Cerebellar cortex (tissue), 1 donor: ENCODE data around the gene VDAC2.

ENCODE experiments used
- DNase-seq: peaks from one replicate; pipeline ENCODE4 v3.0.0-alpha.2; 2015; ENCODE audit warnings: low spot score

Gene VDAC2

DNA sequence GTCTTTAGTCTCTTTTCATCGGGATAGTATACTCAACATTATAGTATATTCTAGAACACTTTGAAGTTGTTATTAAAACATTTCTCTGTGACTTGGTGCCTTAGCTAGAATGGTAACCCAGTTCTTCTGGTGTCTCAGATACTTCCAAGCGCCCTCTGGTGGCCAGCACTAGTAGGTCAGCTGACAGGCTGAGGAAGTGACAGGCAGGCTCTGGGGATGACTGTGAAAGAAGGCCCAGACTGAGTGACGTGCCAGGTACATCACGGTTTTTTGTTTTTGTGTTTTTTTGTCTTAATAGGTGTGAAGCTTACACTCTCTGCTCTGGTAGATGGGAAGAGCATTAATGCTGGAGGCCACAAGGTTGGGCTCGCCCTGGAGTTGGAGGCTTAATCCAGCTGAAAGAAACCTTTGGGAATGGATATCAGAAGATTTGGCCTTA lies 20.0 kb downstream of the VDAC2 start:
- DNase-seq: peak; percentile 91

DNA sequence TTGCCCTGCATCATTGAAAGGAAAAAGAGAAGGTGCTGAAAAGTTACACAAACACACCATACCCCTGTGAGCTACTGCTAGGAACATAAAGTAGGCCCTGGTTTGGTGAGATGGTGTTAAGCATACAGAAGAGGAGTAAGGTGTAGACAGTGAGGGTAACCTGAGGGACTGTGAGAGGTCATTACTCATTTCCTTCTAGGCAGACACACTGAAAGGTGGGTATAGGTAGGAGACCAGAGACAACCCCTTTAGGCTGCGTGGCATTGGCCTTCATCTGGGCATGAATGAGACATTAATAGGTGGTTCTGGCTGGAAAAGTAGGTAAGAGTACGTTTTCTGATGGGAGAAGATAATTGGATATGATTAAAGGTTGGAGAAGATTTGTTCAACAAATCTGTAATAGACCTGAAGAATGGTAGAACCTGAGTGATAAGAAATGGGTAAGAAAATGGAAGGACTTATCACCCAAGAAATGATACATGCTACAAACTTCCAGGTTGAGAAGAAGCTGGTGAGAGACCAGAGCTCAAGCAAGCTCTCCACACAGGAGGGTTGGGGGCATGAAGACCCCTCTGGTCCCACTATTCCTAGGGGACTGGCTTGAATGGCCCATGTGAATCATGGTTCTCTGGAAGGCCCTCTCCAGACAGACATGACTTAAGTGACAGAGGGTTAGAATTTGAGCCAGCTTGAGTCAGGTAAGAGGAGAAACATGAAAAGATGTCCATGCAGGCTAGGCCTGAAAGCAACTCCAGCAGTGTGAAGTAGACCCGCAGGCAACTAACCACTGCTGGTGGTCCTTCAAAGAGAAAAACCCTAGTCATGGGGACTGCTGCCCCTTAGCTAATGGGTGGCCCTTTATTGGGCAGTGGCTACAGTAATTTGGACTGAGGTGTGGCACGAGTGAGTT lies 21.3 kb downstream of the VDAC2 start:
- DNase-seq: no peak

- peak; percentile 50 for DNase-seq
These were observed 22.9 kb downstream of the VDAC2 start for GRCh38 chr10:75233444-75234016.

DNA sequence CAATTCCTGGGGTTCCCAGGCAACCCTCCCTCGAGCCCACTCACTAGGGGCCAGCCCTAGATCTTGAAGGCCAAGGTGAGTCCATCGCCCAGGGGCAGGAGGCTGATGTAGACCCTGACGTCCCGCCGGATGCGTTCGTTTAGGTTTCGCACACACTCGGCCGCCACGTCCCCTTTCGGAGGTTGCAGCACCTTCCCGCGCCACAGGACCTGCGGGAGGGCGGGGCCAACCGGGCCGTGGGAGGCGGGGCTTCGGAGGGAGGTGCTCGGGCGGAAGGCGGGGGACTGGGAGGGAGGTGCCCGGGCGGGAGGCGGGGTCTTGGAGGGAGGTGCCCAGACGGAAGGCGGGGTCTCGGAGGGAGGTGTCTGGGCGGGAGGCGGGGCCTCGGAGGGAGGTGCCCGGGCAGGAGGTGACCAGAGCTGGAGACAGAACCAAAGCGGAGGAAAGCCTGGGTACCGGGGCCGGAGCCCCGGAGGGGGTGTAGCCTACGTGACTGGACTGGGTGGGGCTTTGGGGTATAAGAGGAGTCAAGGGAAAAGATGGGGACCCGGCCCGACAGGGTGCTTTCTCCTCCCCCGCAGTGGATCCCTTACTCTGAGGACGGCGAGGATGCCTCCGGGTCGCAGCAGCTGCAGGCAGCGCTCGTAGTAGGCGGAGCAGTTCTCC lies 23.6 kb downstream of the VDAC2 start:
- peak; percentile 88 for DNase-seq

- peak; percentile 43 for DNase-seq
These were observed 24.2 kb downstream of the VDAC2 start for GRCh38 chr10:75234683-75235374.

DNA sequence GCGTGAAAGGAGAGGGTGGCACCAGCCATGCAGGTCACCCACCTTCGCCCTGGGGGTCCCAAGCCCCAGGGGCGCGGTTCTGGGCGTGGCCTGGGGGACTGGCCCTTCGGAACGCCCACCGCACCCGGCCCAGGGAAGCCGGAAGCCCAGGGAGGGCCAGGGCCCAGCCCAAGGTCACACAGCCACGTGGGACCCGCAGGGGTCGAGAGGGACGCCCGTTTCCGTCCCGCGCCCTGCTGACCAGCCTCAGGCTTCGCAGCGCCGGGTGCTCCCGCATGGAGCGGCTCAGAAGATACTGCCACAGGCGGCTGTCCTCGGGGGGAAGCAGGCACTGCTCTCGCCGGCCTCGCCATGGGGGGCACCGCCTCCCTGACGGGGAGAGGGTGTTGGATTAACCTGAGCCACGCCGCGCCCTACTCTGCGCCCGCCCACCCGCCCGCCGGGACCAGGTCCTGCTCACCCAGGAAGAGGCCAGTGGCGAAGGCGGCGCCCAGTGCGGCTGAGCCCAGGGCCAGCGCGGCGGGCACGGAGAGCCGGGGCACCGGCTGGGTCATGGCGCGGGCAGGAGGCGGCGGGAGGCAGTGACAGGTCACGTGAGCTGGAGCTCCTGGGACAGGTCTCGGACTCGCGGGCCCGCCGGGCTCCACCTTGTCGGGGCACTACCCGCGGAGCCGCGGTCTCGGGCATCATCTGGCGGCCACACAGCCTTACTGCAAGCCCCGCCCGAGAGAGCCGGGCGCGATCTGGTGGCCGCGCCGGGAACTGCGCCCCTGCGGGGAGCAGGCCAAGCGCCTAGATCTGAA lies 25.0 kb downstream of the VDAC2 start, which contains the start of gene COMTD1:
Gene COMTD1 (minus strand): TSS at position 583 of the 803 bp plus-strand sequence. CDS start 29 bp downstream, at position 554.
- peak; percentile 90 for DNase-seq

DNA sequence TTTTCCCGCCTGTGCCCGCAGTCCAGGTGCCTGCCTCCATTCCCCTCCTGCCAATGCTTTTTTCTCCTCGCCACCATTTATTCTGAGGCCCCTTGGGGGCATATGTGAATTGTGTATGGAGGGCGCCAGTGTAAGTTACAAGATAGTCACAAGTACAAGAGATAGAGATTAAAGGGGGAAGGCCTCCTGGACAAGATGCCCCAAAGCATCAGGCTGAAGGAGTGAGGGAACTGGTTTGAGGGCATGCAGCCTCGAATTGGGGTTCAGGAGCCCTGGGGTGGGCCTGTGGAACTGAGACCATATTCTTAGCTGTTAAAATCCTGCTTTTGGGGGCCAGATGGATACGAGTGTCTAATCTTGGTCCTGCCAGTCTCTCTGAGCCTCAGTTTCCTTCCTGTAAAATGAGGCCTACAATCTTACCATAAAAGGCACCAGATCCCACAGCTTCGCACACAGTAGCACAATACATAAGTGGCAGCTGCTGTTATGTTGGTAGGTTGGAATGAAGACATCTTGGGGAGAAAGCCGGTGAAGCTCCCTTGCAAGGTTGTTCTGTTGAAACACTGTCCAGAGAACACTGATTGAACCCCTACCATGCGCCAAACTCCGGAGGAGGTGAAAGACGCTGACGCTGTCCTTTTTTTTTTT lies 25.7 kb downstream of the VDAC2 start:
- DNase-seq: no peak

DNA sequence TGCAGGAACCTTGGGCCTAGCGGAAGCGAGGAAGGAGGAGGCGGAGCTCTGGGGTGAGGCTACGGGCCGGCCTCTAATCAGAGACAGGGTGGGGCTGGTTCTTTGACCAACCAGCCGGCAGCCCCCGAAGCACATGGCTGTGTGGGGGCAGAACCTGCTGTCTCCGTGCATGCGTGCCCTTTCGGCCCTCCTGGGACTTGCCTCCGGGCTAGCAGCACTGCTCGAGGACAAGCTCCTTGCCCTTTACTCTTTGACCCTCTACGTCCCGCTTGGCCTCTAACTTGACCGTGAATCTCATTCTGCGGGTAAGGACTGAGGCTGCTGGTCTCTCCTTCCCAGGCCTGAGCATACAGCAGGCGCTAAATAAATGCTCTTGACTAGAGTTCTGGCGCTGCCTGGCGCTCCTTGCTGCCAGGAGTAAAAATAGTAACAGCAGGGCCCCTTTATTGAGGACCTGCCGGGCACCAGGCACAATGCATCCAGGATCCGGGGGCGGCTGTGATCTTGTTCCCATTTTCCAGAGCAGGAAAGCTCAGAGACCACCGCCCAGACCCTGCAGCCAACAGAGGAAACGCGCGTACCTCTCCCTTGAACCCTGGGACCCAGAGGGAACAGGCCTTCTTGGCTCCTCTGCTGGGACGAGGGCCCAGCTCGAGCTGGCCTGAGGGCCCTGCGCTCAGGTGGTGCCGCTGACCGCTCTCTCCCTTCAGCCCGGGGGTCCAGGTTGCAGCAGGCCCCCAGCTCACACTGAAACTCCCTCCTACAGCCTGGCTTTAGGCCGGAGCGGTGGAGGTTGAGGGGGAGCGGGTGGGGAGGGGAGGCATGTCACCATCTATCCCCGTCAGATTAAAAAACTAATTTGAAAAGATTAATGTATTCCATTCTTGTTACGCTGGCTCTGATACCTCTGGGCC lies 27.8 kb downstream of the VDAC2 start:
- no peak for DNase-seq

DNA sequence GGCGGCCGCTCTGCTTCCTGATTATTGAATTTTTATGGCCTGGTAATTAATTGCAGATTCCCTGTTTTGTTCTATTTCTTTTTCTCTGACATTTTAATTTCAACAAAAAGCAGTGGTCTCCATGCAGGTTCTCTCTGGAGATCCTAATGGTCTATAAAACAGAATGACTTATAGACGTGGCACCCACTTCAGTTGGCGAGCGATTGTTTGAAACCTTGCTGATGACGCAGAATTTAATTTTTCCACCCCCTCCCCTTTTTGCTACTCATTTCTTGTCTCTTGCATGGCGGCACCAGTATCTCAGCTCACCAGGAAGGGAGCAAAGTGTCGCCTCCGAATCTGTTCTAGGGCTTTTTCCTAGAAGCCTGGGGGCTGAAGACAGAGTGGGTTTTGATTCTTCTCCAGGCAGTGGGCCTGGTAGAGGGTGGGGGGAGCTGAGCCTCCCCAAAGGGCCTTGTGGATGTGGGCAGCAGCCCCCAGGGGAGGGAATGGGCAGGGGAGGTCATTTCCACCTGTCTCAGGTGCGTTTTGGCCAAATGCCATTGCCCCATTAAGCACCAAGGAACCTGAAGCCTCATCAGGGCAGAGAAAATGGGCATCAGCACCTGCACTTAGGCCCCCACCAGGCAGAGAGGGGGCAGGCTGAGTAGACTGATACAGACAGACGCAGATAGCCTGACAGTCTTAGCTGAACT lies 28.6 kb downstream of the VDAC2 start:
- DNase-seq: no peak

DNA sequence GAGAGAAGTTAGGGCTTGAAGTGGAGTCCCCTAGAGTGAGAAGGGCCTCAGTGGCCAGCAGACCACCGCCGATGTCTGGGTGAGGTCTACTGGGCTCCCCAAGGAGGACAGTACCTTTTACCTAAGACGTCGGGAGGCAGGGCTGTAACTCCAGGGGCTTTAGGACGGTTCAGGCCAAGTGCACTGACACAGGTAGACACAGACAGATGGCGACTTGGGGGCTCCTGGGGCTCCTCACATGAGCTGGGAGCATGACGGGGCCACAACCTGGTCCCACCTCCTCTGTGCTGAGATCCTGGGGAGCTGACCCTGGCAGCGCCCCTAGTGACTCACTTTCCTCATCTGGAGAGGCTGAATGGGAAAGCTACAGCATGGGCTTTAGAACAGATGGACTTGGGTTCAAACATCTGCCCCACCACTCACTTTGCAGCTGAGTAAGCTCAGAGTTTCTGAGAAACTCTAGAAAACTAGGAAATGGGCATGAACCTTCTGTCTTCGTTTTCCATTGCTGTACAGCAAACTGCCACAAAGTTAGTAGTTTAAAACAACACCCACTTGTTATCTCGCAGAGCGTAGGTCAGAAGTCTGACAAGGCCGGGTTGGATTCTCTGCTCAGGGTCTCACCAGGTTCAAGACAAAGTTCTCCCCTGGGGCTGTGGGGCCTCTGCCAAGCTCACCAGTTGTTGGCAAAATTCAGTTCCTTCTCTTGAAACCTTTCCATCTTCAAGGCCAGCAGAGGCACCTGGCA lies 29.9 kb downstream of the VDAC2 start:
- DNase-seq: no peak

DNA sequence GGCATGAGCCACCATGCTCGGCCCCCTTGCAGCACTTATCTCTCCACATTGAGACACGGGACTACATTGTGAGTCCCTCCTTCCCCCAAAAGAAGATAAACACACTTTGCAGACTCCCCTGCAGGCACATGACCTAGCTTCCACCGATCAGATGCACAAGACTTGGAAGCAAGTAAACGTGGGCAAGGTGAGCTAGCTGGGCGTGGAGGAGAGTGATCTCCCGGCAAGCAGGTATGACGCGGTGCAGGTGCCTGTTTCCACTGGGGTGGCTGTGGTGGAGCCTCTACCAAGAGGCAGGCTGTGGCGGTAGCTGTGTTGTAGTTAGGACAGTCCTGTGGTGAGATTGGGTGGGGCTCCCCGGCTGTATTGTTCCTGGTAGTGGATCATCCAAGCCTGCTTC lies 32.8 kb downstream of the VDAC2 start:
- no peak for DNase-seq

- DNase-seq: no peak
These were observed 34.1 kb downstream of the VDAC2 start for GRCh38 chr10:75244487-75245353.

- no peak for DNase-seq
These were observed 35.0 kb downstream of the VDAC2 start for GRCh38 chr10:75245354-75246250.

- no peak for DNase-seq
These were observed 35.9 kb downstream of the VDAC2 start for GRCh38 chr10:75246506-75246905.

GRCh38 chr10:75247797-75248196 lies 37.2 kb downstream of the VDAC2 start:
- DNase-seq: peak; percentile 54

DNA sequence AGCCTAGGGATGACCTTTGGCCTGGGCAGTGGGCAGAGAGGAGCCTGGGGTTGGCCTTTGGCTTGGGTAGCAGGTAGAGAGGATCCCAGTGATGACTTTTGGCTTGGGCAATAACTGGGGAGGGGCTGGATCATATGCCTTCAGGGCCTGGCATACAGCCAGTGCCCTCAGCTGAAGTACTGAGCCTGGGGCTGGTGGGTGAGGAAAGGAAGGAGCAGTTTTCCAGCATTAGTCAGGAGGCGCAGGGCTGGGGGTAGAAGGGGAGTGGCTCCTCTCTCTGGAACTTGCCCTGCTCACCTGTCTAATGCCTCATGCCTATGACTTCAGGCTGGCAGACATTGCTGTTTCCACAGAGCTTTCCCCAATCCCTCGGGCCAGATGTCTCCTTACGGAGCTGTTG lies 40.3 kb downstream of the VDAC2 start:
- DNase-seq: no peak
